ENCODE results near the gene GNAT3.

Gene GNAT3

GRCh38 chr7:80460857-80461256 lies 51.0 kb downstream of the GNAT3 start:
- DNase-seq: no peak

GRCh38 chr7:80459776-80460510 lies 51.9 kb downstream of the GNAT3 start:
- DNase-seq: no peak

GRCh38 chr7:80458822-80459725 lies 52.8 kb downstream of the GNAT3 start:
- DNase-seq: no peak

GRCh38 chr7:80453699-80454340 lies 58.0 kb downstream of the GNAT3 start:
- peak; percentile 46 for DNase-seq

GRCh38 chr7:80450621-80451308 lies 61.1 kb downstream of the GNAT3 start:
- DNase-seq: no peak

GRCh38 chr7:80449836-80450235 lies 62.0 kb downstream of the GNAT3 start:
- no peak for DNase-seq

- DNase-seq: no peak
Measured at GRCh38 chr7:80445351-80445750, 66.5 kb downstream of the GNAT3 start.

GRCh38 chr7:80444811-80445210 lies 67.1 kb downstream of the GNAT3 start:
- DNase-seq: peak; percentile 40

GRCh38 chr7:80443325-80443724 lies 68.5 kb downstream of the GNAT3 start:
- DNase-seq: peak; percentile 67

GRCh38 chr7:80440883-80441282 lies 71.0 kb downstream of the GNAT3 start:
- DNase-seq: no peak

GRCh38 chr7:80439894-80440821 lies 71.7 kb downstream of the GNAT3 start:
- DNase-seq: peak; percentile 69

GRCh38 chr7:80435521-80435920 lies 76.3 kb downstream of the GNAT3 start:
- DNase-seq: no peak

GRCh38 chr7:80434047-80434446 lies 77.8 kb downstream of the GNAT3 start:
- no peak for DNase-seq

GRCh38 chr7:80432166-80432565 lies 79.7 kb downstream of the GNAT3 start:
- no peak for DNase-seq

GRCh38 chr7:80429181-80429580 lies 82.7 kb downstream of the GNAT3 start:
- DNase-seq: no peak

- DNase-seq: peak; percentile 66
Measured at GRCh38 chr7:80428161-80429054, 83.5 kb downstream of the GNAT3 start.

- DNase-seq: no peak
Measured at GRCh38 chr7:80427218-80427617, 84.6 kb downstream of the GNAT3 start.

GRCh38 chr7:80420876-80421275 lies 91.0 kb downstream of the GNAT3 start:
- DNase-seq: no peak

GRCh38 chr7:80417211-80417793 lies 94.6 kb downstream of the GNAT3 start:
- DNase-seq: no peak

- no peak for DNase-seq
Measured at GRCh38 chr7:80415522-80415921, 96.3 kb downstream of the GNAT3 start.

Measured in suppressor macrophage treated with lipopolysaccharide for 4 hours (primary cell).